ENCODE measurements around the gene CIAO2B. TPM values are rescaled to one million over a fixed set of nuclear protein-coding genes. Genes with fewer than 3 reads are reported as not detected.
"Not testable (repeated sequence)": the region's sequence is repeated elsewhere in the genome, so short reads cannot be mapped to it uniquely, and the experiment has no call there.

Gene CIAO2B
- total RNA-seq (10 to 100 TPM; 51.9 to 62.4 TPM), polyA plus RNA-seq (100 to 1,000 TPM; 149 to 165 TPM)
- long read RNA-seq, donor 1, transcript CIAO2B-201 (5 exons, 676 nt) = major isoform, 23 of 41 reads
- long read RNA-seq, donor 1, partial matches to known transcripts = 6 of 41 reads
- long read RNA-seq, donor 1, other reads (novel, unspliced or antisense) = 7 of 41 reads
- long read RNA-seq, donor 2, transcript CIAO2B-201 (5 exons, 676 nt) = major isoform, 18 of 22 reads
- long read RNA-seq, donor 2, partial matches to known transcripts = 1 of 22 reads
- long read RNA-seq, donor 2, other reads (novel, unspliced or antisense) = 1 of 22 reads

GRCh38 chr16:66934138-66934838 lies at the start of gene CIAO2B:
TSS of gene CIAO2B (minus strand) at chr16:66934402. CDS start at chr16:66934364, 38 bp downstream.
- WGBS, 2 donors = 0% methylated on average over 72 to 76 of the region's 76 CpGs
- Histone ChIP-seq H3K9me3 (ENCODE audit: control insufficient read depth, low read length) (no peaks in the 10 kb centered on the region), H3K27me3 (ENCODE audit: control insufficient read depth in 1 of 2, insufficient read depth in 2 of 2, low read length in 1 of 2) (no peaks in the 10 kb centered on the region), H3K27ac (ENCODE audit: low read depth in 1 of 2, low read length in 2 of 2) (peak within 1 kb of the TSS in 1 of 2 donors; percentile 69), H3K4me3 (ENCODE audit: low read length in 2 of 2) (peak within 1 kb of the TSS; percentile 31 to 58), H3K36me3 (ENCODE audit: control insufficient read depth in 1 of 2, insufficient read depth in 2 of 2, low read length in 1 of 2) (no peaks in the 10 kb centered on the region), H3K4me1 (ENCODE audit: control insufficient read depth in 1 of 2, insufficient read depth in 2 of 2, low read length in 2 of 2) (no peaks in the 10 kb centered on the region)
- intact Hi-C loops (cut with DNase I) = no loop called here
- ATAC-seq (ENCODE audit: low FRiP score) = peak; percentile 95
- DNase-seq = peak; percentile 94 to 97

- intact Hi-C loops (cut with DNase I) = no loop called here
- ATAC-seq (ENCODE audit: low FRiP score) (no peak), DNase-seq (no peak)
- Histone ChIP-seq H3K9me3 (ENCODE audit: control insufficient read depth, low read length) (no peaks in the 10 kb centered on the region), H3K36me3 (ENCODE audit: control insufficient read depth in 1 of 2, insufficient read depth in 2 of 2, low read length in 1 of 2) (no peaks in the 10 kb centered on the region), H3K4me1 (ENCODE audit: control insufficient read depth in 1 of 2, insufficient read depth in 2 of 2, low read length in 2 of 2) (no peaks in the 10 kb centered on the region), H3K4me3 (ENCODE audit: low read length in 2 of 2) (no peak overlapping the region), H3K27me3 (ENCODE audit: control insufficient read depth in 1 of 2, insufficient read depth in 2 of 2, low read length in 1 of 2) (no peaks in the 10 kb centered on the region), H3K27ac (ENCODE audit: low read depth in 1 of 2, low read length in 2 of 2) (no peak overlapping the region)
- WGBS, 2 donors = 96% methylated on average over 9 of the region's 9 CpGs
Measured at GRCh38 chr16:66983033-66983432, 48.8 kb upstream of the CIAO2B start.

GRCh38 chr16:66979011-66979717 lies 45.0 kb upstream of the CIAO2B start:
- intact Hi-C loops (cut with DNase I) = loop anchor here in 1 of 2 donors (10.0 kb wide), 1 partner anchor 206 kb away; the partner anchor contains the start of gene MATCAP1
- ATAC-seq (ENCODE audit: low FRiP score) = peak; percentile 64

GRCh38 chr16:66977341-66978113 lies 43.3 kb upstream of the CIAO2B start:
- Histone ChIP-seq H3K9me3 (ENCODE audit: control insufficient read depth, low read length) (no peaks in the 10 kb centered on the region), H3K27ac (ENCODE audit: low read depth in 1 of 2, low read length in 2 of 2) (no peak overlapping the region), H3K36me3 (ENCODE audit: control insufficient read depth in 1 of 2, insufficient read depth in 2 of 2, low read length in 1 of 2) (no peaks in the 10 kb centered on the region), H3K27me3 (ENCODE audit: control insufficient read depth in 1 of 2, insufficient read depth in 2 of 2, low read length in 1 of 2) (no peaks in the 10 kb centered on the region), H3K4me1 (ENCODE audit: control insufficient read depth in 1 of 2, insufficient read depth in 2 of 2, low read length in 2 of 2) (no peaks in the 10 kb centered on the region), H3K4me3 (ENCODE audit: low read length in 2 of 2) (no peak overlapping the region)
- intact Hi-C loops (cut with DNase I) = loop anchor here (1.0 to 10.0 kb wide), 4 partner anchors 177 to 208 kb away; partner anchors contain the start of gene MATCAP1 (in 1 of the 2)
- peak; percentile 92 to 97 for DNase-seq
- ATAC-seq (ENCODE audit: low FRiP score) = peak; percentile 94
- WGBS, 2 donors = 21 to 26% methylated on average over 14 to 15 of the region's 15 CpGs

More at GRCh38 chr16:66979011-66979717, 45.0 kb upstream of the CIAO2B start:
- no peaks in the 10 kb centered on the region for H3K27me3 ChIP-seq (ENCODE audit: control insufficient read depth in 1 of 2, insufficient read depth in 2 of 2, low read length in 1 of 2)
- no peaks in the 10 kb centered on the region for H3K4me1 ChIP-seq (ENCODE audit: control insufficient read depth in 1 of 2, insufficient read depth in 2 of 2, low read length in 2 of 2)
- WGBS, 2 donors = 47 to 58% methylated on average over 16 of the region's 16 CpGs
- DNase-seq = peak; percentile 85 to 92
- no peak overlapping the region for H3K4me3 ChIP-seq (ENCODE audit: low read length in 2 of 2)
- no peaks in the 10 kb centered on the region for H3K9me3 ChIP-seq (ENCODE audit: control insufficient read depth, low read length)
- H3K27ac ChIP-seq (ENCODE audit: low read depth in 1 of 2, low read length in 2 of 2) = no peak overlapping the region
- no peaks in the 10 kb centered on the region for H3K36me3 ChIP-seq (ENCODE audit: control insufficient read depth in 1 of 2, insufficient read depth in 2 of 2, low read length in 1 of 2)

GRCh38 chr16:66976746-66977145 lies 42.5 kb upstream of the CIAO2B start:
- peak; percentile 5 for ATAC-seq (ENCODE audit: low FRiP score)
- H3K27me3 ChIP-seq (ENCODE audit: control insufficient read depth in 1 of 2, insufficient read depth in 2 of 2, low read length in 1 of 2) = no peaks in the 10 kb centered on the region
- no peak overlapping the region for H3K4me3 ChIP-seq (ENCODE audit: low read length in 2 of 2)
- no peaks in the 10 kb centered on the region for H3K36me3 ChIP-seq (ENCODE audit: control insufficient read depth in 1 of 2, insufficient read depth in 2 of 2, low read length in 1 of 2)
- DNase-seq = no peak
- 56 to 57% methylated on average over 13 of the region's 13 CpGs for WGBS, 2 donors
- H3K27ac ChIP-seq (ENCODE audit: low read depth in 1 of 2, low read length in 2 of 2) = no peak overlapping the region
- no peaks in the 10 kb centered on the region for H3K9me3 ChIP-seq (ENCODE audit: control insufficient read depth, low read length)
- intact Hi-C loops (cut with DNase I) = loop anchor here (1.0 to 10.0 kb wide), 4 partner anchors 178 to 209 kb away; partner anchors contain the start of gene MATCAP1 (in 1 of the 2)
- H3K4me1 ChIP-seq (ENCODE audit: control insufficient read depth in 1 of 2, insufficient read depth in 2 of 2, low read length in 2 of 2) = no peaks in the 10 kb centered on the region

DNA sequence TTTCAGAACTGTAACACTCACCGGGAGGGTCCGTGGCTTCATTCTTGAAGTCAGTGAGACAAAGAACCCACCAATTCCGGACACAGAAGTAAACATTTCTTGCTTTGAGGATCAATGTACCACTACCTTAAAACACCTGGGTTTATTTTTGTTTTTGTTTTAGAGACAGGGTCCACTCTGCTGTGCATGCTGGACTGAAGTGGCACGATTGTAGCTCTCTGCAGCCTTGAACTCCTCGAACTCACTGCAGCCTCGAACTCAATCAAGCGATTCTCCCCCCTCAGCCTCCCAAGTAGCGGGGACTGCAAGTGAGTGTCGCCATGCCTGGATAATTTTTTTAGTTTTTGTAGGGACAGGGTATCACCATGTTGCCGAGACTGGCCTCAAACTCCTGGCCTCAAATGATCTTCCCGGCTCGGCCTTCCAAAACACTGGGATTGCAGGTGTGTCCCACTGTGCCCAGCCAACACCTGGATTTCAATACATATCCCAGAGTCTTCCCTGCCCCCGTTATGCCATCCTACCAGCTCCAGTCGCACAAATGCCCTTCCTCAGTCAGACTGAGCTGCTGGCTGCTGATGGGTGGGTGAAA lies 41.2 kb upstream of the CIAO2B start:
- WGBS, 2 donors = 86 to 89% methylated on average over 14 of the region's 14 CpGs
- H3K4me3 ChIP-seq (ENCODE audit: low read length in 2 of 2) = no peak overlapping the region
- H3K27ac ChIP-seq (ENCODE audit: low read depth in 1 of 2, low read length in 2 of 2) = no peak overlapping the region
- no peak for DNase-seq
- ATAC-seq (ENCODE audit: low FRiP score) = no peak
- no peaks in the 10 kb centered on the region for H3K27me3 ChIP-seq (ENCODE audit: control insufficient read depth in 1 of 2, insufficient read depth in 2 of 2, low read length in 1 of 2)
- H3K4me1 ChIP-seq (ENCODE audit: control insufficient read depth in 1 of 2, insufficient read depth in 2 of 2, low read length in 2 of 2) = no peaks in the 10 kb centered on the region
- intact Hi-C loops (cut with DNase I) = loop anchor here in 1 of 2 donors (10.0 kb wide), 1 partner anchor 209 kb away; the partner anchor contains the start of gene MATCAP1
- H3K36me3 ChIP-seq (ENCODE audit: control insufficient read depth in 1 of 2, insufficient read depth in 2 of 2, low read length in 1 of 2) = no peaks in the 10 kb centered on the region
- no peaks in the 10 kb centered on the region for H3K9me3 ChIP-seq (ENCODE audit: control insufficient read depth, low read length)

DNA sequence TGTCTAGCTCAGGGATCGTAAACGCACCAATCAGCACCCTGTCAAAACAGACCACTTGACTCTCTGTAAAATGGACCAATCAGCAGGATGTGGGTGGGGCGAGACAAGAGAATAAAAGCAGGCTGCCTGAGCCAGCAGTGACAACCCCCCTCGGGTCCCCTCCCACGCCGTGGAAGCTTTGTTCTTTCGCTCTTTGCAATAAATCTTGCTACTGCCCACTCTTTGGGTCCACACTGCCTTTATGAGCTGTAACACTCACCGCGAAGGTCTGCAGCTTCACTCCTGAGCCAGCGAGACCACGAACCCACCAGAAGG lies 40.7 kb upstream of the CIAO2B start:
- not testable (repeated sequence) for H3K4me3 ChIP-seq (ENCODE audit: low read length in 2 of 2); H3K36me3 ChIP-seq (ENCODE audit: control insufficient read depth in 1 of 2, insufficient read depth in 2 of 2, low read length in 1 of 2); H3K4me1 ChIP-seq (ENCODE audit: control insufficient read depth in 1 of 2, insufficient read depth in 2 of 2, low read length in 2 of 2); ATAC-seq (ENCODE audit: low FRiP score); H3K27me3 ChIP-seq (ENCODE audit: control insufficient read depth in 1 of 2, insufficient read depth in 2 of 2, low read length in 1 of 2); H3K27ac ChIP-seq (ENCODE audit: low read depth in 1 of 2, low read length in 2 of 2); H3K9me3 ChIP-seq (ENCODE audit: control insufficient read depth, low read length); DNase-seq
- WGBS, 2 donors = 70% methylated on average over 11 of the region's 11 CpGs
- intact Hi-C loops (cut with DNase I) = loop anchor here in 1 of 2 donors (10.0 kb wide), 1 partner anchor 210 kb away; the partner anchor contains the start of gene MATCAP1

Measured in aorta (tissue), 5 donors.